ENCODE data around the gene MORC4.

Gene MORC4

DNA sequence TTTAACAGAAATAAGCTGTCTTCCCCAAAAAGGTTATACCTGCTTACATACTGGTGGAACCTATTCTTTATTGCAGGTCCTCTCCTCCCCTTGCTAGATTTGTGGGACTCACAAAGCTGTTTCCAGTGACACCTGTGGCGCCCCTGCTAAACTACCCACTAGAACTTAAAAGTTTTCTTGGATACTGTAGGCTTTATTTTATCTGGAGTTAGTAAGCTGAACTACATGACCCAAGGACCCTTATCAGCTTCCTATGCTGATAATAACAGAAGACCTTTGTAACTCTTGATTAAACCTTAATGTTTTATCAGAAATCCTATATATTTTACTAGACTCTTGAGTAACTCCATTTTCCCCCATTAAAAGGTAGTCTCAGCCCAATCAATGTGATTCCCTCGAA, 47.5 kb downstream of the MORC4 start:
- no peak for DNase-seq

GRCh38 chrX:106952089-106952488, 47.9 kb downstream of the MORC4 start:
- no peak for DNase-seq

DNA sequence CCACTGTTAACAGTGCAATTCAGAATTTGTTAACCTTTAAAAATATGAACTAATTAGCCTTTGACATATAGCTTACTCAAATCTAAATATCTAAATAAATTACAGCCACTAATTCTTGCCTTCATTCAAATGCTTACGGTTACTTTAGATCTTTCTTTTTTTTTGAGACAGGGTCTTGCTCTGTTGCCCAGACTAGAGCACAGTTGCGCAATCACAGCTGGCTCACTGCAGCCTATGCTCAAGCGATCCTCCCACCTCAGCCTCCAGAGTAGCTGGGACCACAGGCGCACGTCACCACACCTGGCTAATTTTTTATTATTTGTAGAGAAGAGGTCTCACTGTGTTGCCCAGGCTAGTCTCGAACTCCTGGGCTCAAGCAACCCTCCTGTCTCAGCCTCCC, 48.8 kb downstream of the MORC4 start:
- DNase-seq, result no peak

DNA sequence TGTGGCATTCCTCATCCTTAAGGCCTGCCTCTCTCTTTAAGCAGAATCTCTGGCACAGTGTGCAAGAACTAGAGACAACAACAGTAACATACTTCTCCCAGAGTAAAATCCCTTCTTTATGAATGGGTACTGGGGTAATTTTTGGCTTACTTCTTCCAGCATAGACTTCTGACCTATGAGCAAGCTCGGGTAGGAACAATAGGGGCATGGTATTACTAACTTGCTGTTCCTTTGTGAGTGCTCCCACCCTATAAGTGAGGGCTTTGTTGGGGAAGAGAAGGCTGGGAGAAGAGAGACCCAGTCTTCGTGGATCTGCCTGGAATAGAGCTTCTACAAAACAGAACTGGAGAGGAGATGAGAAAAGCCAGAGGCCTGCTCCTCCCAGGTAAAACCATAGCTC, 49.6 kb downstream of the MORC4 start:
- DNase-seq, result no peak

GRCh38 chrX:106949366-106949765, 50.6 kb downstream of the MORC4 start:
- DNase-seq, result no peak

DNA sequence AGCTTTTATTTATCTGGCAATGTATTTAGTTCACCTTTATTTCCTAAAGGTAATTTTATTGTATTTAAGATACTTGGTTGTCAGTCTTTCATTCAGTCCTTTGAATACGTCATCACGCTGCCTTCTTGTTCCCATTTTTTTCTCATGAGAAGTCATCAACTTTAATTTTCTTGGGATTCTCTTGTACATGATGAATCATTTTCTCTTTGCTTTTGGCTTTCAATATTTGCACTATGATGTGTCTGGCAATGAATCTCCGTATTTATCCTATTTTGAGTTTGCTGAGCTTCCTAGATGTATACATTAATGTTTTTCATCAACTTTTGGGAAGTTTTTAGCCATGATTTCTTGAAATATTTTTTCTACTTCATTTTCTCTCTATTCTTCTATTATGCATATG, 51.4 kb downstream of the MORC4 start:
- DNase-seq, result no peak

- no peak for DNase-seq
Observed at GRCh38 chrX:106946464-106946863, 53.5 kb downstream of the MORC4 start.

DNA sequence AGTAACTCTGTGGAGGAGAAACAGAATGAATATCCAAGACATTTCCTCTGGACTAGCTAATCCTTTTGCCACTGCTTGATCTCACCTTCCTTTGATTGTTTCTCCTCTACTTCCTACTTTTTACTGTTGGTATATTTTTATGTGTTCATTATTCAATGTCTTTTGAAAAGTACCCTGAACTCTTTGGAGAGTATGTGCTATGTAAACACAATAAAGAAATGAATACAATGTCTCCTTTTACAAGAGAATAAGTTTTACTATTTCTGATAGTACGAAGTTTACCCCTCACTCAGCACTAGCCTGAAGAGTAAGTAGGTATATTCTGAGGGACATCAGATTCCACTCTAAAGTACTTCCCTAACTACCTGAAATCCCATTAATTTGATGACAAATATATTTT, 59.9 kb downstream of the MORC4 start:
- no peak for DNase-seq

- no peak for DNase-seq
Observed at GRCh38 chrX:106939566-106939965, 60.4 kb downstream of the MORC4 start.

DNA sequence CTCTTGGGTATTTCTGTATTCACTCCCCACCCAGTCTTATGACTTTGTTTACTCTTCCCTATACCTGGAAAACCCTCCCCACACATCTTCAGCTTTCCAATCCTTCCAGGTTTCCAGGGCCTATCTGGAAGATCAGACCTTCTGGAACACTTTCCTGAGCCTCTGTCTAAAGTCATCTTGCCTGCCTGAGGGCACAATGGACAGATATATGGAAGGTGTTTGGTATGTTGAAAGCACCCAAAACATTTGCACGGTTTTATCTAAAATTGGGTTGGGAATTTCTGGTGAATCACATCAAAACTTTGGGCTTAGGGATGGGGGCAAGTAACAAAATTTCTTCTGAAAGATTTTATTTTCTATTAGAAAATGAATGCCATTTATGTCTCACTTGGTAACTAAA, 63.8 kb downstream of the MORC4 start:
- no peak for DNase-seq

GRCh38 chrX:106935175-106935574, 64.8 kb downstream of the MORC4 start:
- no peak for DNase-seq

DNA sequence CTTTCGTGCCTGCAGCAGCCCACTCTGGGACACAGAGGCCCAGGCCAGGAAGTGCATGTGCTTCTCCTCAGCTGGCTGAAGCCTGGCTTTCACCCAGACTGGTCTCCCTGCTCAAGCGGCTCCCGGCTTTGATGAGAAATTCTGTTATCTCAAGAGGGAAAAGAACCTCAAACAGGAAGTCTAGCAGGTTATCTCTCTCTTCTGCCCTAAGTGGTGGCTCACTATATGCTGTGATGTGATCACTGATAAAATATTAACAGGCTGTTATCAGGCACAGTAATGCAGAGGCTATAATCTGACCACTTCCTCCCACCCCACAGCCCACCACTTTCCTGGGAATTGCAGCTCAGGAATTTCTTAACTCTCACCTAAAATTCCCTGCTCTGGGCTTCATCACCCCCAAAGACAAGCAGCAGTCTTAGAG, 66.5 kb downstream of the MORC4 start:
- DNase-seq, result no peak

GRCh38 chrX:106932960-106933537, 67.0 kb downstream of the MORC4 start:
- no peak for DNase-seq

- DNase-seq, result no peak
Observed at GRCh38 chrX:106932492-106932923, 67.5 kb downstream of the MORC4 start.

DNA sequence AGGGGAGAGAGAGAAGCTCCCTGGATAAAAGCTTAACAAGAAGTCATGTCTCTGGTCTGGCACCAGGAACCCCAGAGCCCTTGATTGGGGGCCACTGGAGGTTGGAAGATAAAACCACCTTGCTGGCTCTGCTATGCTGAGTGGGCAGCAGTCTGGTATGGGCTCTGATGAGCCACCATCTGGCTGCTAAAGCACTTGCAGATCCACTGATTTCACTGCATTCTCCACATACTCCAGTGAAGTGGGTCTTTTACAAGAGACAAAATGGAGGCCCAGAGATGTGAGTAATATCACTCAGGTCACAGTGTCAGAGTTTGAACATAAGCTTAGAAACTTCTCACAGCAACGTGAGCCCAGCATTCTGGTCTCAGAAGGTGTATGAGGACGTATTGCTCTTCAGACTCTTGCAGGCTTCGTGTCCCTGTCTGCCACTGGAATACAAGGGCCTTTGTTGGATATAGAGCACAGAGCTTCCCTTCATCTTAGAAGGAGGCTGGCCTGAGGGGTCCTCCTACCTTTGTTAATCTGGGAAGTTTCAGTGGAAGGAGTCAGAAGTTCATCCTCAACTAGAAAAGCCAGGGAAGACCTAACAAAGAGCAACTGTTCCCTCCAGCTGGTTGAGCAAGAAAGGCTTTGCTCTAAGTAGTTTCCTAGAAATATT, 68.1 kb downstream of the MORC4 start:
- DNase-seq, result no peak

DNA sequence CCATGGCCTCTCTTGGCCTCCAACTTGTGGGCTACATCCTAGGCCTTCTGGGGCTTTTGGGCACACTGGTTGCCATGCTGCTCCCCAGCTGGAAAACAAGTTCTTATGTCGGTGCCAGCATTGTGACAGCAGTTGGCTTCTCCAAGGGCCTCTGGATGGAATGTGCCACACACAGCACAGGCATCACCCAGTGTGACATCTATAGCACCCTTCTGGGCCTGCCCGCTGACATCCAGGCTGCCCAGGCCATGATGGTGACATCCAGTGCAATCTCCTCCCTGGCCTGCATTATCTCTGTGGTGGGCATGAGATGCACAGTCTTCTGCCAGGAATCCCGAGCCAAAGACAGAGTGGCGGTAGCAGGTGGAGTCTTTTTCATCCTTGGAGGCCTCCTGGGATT, 71.8 kb downstream of the MORC4 start:
- no peak for DNase-seq

- no peak for DNase-seq
Observed at GRCh38 chrX:106927700-106928099, 72.3 kb downstream of the MORC4 start.

DNA sequence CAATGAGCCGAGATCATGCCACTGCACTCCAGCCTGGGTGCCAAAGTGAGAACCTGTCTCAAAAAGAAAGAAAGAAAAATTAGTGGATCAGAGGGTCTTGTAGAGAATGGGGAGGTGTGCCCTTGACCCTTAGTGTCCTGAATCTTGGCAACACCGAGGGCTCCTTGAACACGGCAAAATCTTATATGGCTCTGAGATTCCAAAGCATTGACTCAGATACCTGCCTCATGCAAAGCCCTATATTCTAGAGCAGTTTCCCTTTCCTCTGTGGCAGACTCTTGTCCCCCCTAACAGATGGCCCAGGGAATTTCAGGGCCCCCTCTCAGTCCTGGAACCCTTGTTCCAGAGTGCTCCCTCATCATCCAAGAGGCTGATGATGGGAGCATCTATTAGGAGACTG, 73.0 kb downstream of the MORC4 start:
- DNase-seq, result no peak

DNA sequence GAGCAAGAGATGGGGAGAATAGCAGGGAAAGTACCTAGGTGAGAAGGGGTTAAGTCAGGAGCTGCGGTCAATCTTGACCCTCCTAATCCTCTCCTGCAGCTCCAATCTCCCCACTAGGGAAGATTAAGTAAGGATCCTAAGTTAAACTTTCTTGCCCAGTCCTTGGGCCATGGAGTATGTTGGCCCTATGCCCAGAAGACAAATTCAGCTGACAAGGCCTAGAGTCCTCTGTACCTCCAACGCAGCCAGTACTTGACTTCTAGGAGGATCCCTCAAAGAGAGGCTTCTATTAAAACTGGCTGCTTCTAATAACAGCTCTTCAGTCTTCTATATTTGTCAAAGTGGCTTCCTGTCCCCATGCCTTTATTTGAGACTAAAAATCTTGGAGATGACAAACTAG, 78.4 kb downstream of the MORC4 start:
- DNase-seq, result no peak

- no peak for DNase-seq
Observed at GRCh38 chrX:106919932-106920452, 80.0 kb downstream of the MORC4 start, which contains the start of gene CLDN2. CLDN2 (plus strand) TSS chrX:106920402; CDS start chrX:106928229, 7,827 bp downstream.

GRCh38 chrX:106917830-106918500, 82.0 kb downstream of the MORC4 start:
- DNase-seq, result no peak

GRCh38 chrX:106912864-106913263, 87.1 kb downstream of the MORC4 start:
- DNase-seq, result no peak

DNA sequence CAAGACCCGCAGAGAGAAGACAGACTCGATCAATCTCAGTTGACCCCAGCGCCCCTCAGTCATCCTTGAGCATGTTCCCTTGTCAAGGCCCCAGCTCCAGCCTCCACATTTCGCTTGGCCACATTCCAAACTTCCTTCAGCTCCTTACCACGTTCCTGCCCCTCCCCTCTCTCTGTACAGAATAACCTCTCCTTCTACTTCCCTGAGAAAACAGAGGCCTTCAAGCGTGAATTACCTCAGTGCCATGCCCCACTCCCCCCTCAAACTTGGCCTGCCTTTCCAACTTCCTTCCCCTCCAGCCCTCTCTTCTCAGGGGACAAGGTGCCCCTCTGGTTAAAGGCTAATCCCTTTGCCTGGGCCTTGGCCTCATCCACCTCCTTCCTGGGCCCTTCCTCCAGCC, 93.7 kb downstream of the MORC4 start:
- no peak for DNase-seq

DNA sequence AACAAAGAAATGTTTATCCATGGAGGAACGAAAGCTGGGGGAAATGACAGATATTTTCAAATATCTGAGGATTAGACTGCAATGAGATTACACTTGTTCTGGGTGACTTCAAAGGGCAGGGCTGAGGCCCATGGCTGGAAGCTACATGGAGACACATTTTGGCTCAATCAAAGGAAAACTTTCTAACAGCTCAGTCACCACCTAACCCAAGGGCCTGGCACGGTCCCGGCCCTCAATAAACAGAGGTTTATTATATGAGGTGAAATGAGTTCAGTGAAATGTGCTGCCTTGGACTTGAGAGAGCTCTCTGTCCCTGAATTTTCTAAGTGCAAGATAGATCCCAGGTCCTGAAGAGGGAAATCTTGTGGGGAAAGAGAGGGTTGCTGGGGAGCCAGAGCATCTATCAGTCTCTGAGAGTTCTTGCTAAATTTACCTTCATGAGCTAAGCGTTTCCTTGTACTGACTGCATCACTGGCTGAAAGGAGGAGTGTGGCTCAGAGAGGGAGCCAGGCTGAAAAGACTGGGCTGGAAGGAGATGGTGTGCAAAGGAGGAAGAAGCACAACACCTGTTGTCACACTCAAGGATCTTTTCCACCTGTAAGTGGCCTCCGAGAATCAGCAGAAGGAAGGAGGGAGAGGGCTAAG, 94.8 kb downstream of the MORC4 start:
- DNase-seq, result no peak

Measured in effector CD8-positive, alpha-beta T cell (primary cell).